Subcutaneous abdominal adipose tissue (tissue), 5 donors: Measurements from ENCODE around the gene CCNE1.
"Not testable (repeated sequence)": the region's sequence is repeated elsewhere in the genome, so short reads cannot be mapped to it uniquely, and the experiment has no call there.

Experiments used
- H3K27ac ChIP-seq: one replicate; pipeline ENCODE4 v1.7.0; 2013; ENCODE audit warnings: low read depth, mild to moderate bottlenecking, inconsistent platforms, low read length, moderate library complexity
- H3K27me3 ChIP-seq, 5 donors: one replicate each; pipeline ENCODE4 v1.7.0; 2013; ENCODE audit warnings: low read length in 5 of 5, inconsistent platforms in 1 of 5; ENCODE audit not compliant: control insufficient read depth in 5 of 5, insufficient read depth in 4 of 5
- H3K36me3 ChIP-seq, 5 donors: one replicate each; pipeline ENCODE4 v1.7.0; 2013; ENCODE audit warnings: low read length in 5 of 5; ENCODE audit not compliant: control insufficient read depth in 5 of 5, insufficient read depth in 5 of 5
- H3K4me1 ChIP-seq, 5 donors: one replicate each; pipeline ENCODE4 v1.7.0; 2013; ENCODE audit warnings: low read length in 5 of 5, mild to moderate bottlenecking in 3 of 5, moderate library complexity in 1 of 5; ENCODE audit not compliant: control insufficient read depth in 5 of 5, insufficient read depth in 5 of 5
- H3K4me3 ChIP-seq, 5 donors: one replicate each; pipeline ENCODE4 v1.7.0; 2013; ENCODE audit warnings: low read length in 5 of 5, low read depth in 1 of 5
- H3K9ac ChIP-seq, 5 donors: one replicate each; pipeline ENCODE4 v1.7.0; 2013; ENCODE audit warnings: low read length in 5 of 5, mild to moderate bottlenecking in 4 of 5, moderate library complexity in 3 of 5
- H3K9me3 ChIP-seq, 5 donors: one replicate each; pipeline ENCODE4 v1.7.0; 2013; ENCODE audit warnings: low read length in 5 of 5; ENCODE audit not compliant: control insufficient read depth in 5 of 5
- donor health status: healthy.
- donor health status: healthy.
- donor health status: healthy.
- donor health status: healthy.
- donor health status: healthy.

The CCNE1 gene

GRCh38 chr19:29803951-29804350, 7.8 kb upstream of the CCNE1 start:
- H3K27me3 ChIP-seq, H3K9me3 ChIP-seq, H3K4me3 ChIP-seq, H3K27ac ChIP-seq, H3K9ac ChIP-seq, H3K36me3 ChIP-seq: not testable (repeated sequence)
- peaks cover 6 to 17% (median 14%) of the 10 kb centered on the region in 5 donors for H3K4me1 ChIP-seq

DNA sequence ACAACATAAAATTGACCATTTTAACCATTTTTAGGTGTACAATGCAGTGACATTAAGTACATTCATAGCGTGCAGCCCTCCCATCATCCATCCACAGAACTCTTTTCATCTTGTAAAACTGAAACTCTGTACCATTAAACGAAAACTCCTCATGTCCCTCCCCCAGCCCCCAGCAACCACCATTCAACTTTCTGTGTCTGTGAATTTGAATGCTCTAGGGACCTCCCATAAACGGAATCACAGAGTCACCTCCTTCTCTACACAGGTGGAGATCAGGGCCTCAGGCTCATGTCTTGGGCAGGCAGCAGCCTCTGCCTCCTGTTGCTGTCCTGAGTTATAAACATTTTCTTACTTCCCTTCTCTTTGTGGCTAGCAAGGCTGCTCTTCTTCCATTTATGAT, 7.3 kb upstream of the CCNE1 start:
- Histone ChIP-seq H3K4me3 (no peak overlapping the region), H3K27ac (no peak overlapping the region), H3K4me1 (peaks cover 6 to 17% (median 14%) of the 10 kb centered on the region in 5 donors), H3K9ac (no peak overlapping the region), H3K36me3 (no peaks in the 10 kb centered on the region), H3K27me3 (no peaks in the 10 kb centered on the region), H3K9me3 (no peaks in the 10 kb centered on the region)

DNA sequence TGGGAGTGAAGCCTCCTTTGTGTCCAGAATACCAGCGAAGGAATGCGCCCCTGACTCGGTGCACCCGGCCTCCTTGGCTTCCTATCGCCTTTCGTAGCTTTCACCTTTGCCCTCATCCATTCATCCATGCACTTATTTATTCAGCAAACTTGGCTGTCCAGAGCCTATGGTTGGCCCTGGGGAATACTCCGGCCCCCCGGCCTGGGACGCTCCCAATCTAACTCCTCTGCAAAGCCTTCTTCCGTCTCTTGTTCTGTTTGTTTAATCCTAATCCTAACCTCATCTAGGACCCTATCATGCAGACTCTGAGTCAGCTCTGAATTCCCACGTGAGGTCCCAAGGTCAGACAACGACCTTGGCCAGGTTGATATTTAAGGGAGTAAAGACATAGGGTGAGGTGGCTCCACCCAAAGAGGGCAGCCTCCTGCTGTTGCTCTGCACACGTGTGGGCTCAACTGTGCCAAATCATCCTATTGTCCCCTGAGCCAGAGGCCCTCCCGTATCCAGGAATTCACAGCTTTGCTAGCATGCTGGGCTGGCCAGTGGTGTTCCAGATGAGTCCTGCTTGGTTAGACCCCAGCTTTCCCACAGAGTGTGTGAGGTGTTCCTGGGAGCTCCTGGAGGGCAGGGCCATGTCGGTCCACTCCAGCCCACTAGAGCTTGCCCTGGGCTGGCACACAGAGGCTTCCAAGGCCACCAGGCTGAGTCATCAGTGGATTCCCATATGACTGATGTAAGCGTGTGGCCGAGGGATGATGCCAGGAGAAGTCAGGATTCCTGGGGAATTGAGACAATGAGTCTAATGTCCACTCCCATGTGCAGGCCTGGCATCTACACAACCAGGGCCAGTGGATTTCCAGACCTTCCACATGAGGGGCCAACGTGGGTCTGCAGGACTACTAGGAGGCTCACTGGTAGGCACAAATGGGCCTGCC, 6.5 kb upstream of the CCNE1 start:
- no peaks in the 10 kb centered on the region for H3K27me3 ChIP-seq
- H3K9ac ChIP-seq, result no peak overlapping the region
- no peaks in the 10 kb centered on the region for H3K36me3 ChIP-seq
- H3K9me3 ChIP-seq, result no peaks in the 10 kb centered on the region
- H3K27ac ChIP-seq, result no peak overlapping the region
- peaks cover 6 to 17% (median 14%) of the 10 kb centered on the region in 5 donors for H3K4me1 ChIP-seq
- H3K4me3 ChIP-seq, result no peak overlapping the region

- Histone ChIP-seq H3K9me3 (no peaks in the 10 kb centered on the region), H3K27ac (no peak overlapping the region), H3K27me3 (no peaks in the 10 kb centered on the region), H3K9ac (no peak overlapping the region), H3K36me3 (no peaks in the 10 kb centered on the region), H3K4me3 (no peak overlapping the region), H3K4me1 (peaks cover 6 to 23% (median 19%) of the 10 kb centered on the region in 5 donors)
Observed at GRCh38 chr19:29806098-29806866, 5.5 kb upstream of the CCNE1 start.

GRCh38 chr19:29807178-29807577, 4.6 kb upstream of the CCNE1 start:
- H3K9ac ChIP-seq, result no peak overlapping the region
- no peak overlapping the region for H3K4me3 ChIP-seq
- no peaks in the 10 kb centered on the region for H3K9me3 ChIP-seq
- no peaks in the 10 kb centered on the region for H3K27me3 ChIP-seq
- no peaks in the 10 kb centered on the region for H3K36me3 ChIP-seq
- peaks cover 6 to 24% (median 19%) of the 10 kb centered on the region in 5 donors for H3K4me1 ChIP-seq
- H3K27ac ChIP-seq, result no peak overlapping the region

GRCh38 chr19:29807870-29808405, 3.9 kb upstream of the CCNE1 start:
- no peak overlapping the region for H3K27ac ChIP-seq

GRCh38 chr19:29809795-29810503, 1.8 kb upstream of the CCNE1 start:
- H3K27ac ChIP-seq, result no peak overlapping the region
- H3K9ac ChIP-seq, result no peak overlapping the region
- H3K27me3 ChIP-seq, result no peaks in the 10 kb centered on the region
- no peak overlapping the region for H3K4me3 ChIP-seq
- peaks cover 6 to 28% (median 23%) of the 10 kb centered on the region in 5 donors for H3K4me1 ChIP-seq
- H3K9me3 ChIP-seq, result no peaks in the 10 kb centered on the region
- no peaks in the 10 kb centered on the region for H3K36me3 ChIP-seq

More at GRCh38 chr19:29807870-29808405, 3.9 kb upstream of the CCNE1 start:
- Histone ChIP-seq H3K9me3 (no peaks in the 10 kb centered on the region), H3K36me3 (no peaks in the 10 kb centered on the region), H3K4me1 (peaks cover 6 to 29% (median 23%) of the 10 kb centered on the region in 5 donors), H3K4me3 (no peak overlapping the region), H3K27me3 (no peaks in the 10 kb centered on the region), H3K9ac (no peak overlapping the region)

DNA sequence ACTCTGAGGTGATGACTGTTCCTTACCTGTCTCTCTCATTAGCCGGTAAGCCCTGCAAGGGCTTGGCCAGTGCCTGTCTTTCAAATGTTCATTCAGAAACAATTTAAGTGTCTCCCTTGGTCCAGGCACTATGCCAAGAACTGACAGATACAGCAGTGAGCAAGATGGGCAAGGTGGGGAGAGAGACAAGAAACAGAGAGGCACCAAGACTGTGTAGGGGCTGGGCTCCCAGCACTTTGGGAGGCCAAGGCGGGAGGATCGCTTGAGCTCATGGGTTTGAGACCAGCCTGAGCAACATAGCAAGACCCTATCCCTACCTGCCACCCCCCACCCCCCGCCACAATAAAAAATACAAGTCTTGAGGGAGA, 1.3 kb upstream of the CCNE1 start:
- Histone ChIP-seq H3K27ac (no peak overlapping the region), H3K9ac (peak overlapping the region in 2 of 5 donors; percentile 35 to 37), H3K4me1 (peaks cover 3 to 23% (median 19%) of the 10 kb centered on the region in 5 donors), H3K9me3 (no peaks in the 10 kb centered on the region), H3K4me3 (no peak overlapping the region), H3K36me3 (no peaks in the 10 kb centered on the region), H3K27me3 (no peaks in the 10 kb centered on the region)

- H3K27ac ChIP-seq, result no peak overlapping the region
- H3K9me3 ChIP-seq, result no peaks in the 10 kb centered on the region
Observed at GRCh38 chr19:29812080-29812880, 489 bp downstream of the CCNE1 start.

More at GRCh38 chr19:29812080-29812880, 489 bp downstream of the CCNE1 start:
- peak overlapping the region in 1 of 5 donors; percentile 41 for H3K9ac ChIP-seq
- no peaks in the 10 kb centered on the region for H3K36me3 ChIP-seq
- no peaks in the 10 kb centered on the region for H3K27me3 ChIP-seq
- H3K4me1 ChIP-seq, result peaks cover 0 to 12% (median 11%) of the 10 kb centered on the region in 5 donors
- peak overlapping the region in 4 of 5 donors; percentile 17 to 53 (median 39) for H3K4me3 ChIP-seq
